DND-41 (cell line): ENCODE data around the gene MIA3.

Experiments used
- EZH2 ChIP-seq: IDR thresholded peaks from 3 replicates; pipeline ENCODE4 v1.6.1; 2012; ENCODE audit warnings: borderline replicate concordance, low read depth, mild to moderate bottlenecking, moderate library complexity, low read length, inconsistent platforms; ENCODE audit not compliant: severe bottlenecking
- TF ChIP-seq, protein P1 (sequence below): IDR thresholded peaks from 2 replicates; pipeline ENCODE4 v1.5.1; 2012; ENCODE audit warnings: borderline replicate concordance, low read length, moderate library complexity, mild to moderate bottlenecking; ENCODE audit not compliant: poor library complexity, severe bottlenecking; ENCODE audit errors: extremely low read depth

DNA sequence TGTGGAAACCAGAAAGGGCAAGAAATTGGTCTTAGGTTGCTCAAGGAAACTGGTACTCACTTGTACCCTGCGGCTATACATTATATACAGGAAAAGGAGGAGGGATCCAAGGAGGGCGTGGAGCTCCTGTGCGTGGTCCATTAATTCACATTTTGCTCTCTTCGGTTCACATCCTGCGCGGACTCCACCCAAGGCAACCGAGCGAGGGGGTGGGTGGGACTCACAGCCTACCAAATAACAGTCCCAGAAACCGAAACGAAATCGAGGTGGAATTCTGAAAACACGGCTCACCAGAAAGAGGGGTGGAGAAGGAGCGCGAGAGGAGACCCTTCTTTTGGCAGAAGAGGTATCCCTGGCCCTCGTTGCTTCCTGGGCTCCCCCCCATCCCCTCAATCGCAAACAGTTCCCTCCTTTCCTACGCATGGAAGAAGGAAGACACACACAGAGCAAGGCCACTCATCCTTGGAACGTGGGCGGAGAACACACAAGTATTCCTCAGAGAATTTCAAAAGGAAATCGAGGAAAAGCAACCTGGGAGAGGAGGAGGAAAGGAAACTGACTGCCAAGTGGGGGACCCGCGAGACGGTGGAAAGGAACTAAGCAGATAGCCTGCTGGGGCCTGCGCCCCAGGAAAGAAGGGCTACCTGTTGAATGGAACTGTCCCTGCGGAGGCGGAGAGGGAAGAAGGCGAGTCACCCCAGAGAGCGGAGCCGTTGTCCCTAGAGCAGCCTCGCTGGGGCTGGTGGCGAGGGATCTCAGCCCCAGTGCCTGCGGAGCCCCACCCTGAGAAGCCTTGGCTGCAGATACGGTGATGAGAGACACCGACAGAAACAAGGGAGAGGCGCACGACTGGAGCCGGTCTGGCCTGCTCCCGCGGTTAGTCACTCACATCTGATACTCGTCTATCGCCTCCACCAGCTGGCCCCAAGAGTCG lies 93.7 kb downstream of the MIA3 start:
- TF ChIP-seq, protein P1, sequence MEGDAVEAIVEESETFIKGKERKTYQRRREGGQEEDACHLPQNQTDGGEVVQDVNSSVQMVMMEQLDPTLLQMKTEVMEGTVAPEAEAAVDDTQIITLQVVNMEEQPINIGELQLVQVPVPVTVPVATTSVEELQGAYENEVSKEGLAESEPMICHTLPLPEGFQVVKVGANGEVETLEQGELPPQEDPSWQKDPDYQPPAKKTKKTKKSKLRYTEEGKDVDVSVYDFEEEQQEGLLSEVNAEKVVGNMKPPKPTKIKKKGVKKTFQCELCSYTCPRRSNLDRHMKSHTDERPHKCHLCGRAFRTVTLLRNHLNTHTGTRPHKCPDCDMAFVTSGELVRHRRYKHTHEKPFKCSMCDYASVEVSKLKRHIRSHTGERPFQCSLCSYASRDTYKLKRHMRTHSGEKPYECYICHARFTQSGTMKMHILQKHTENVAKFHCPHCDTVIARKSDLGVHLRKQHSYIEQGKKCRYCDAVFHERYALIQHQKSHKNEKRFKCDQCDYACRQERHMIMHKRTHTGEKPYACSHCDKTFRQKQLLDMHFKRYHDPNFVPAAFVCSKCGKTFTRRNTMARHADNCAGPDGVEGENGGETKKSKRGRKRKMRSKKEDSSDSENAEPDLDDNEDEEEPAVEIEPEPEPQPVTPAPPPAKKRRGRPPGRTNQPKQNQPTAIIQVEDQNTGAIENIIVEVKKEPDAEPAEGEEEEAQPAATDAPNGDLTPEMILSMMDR = no peak
- no peak for TF ChIP-seq EZH2
